HG02798 (cell line): Measurements from ENCODE around the gene CEACAM18.
"Not testable (repeated sequence)": the region's sequence is repeated elsewhere in the genome, so short reads cannot be mapped to it uniquely, and the experiment has no call there.

Experiments used
- ATAC-seq: cut with Tn5 transposase; IDR thresholded peaks from one replicate; pipeline ENCODE4 v1.9.1; 2021; ENCODE audit warnings: mild to moderate bottlenecking; ENCODE audit not compliant: unreplicated experiment, poor library complexity

CEACAM18 gene

GRCh38 chr19:51460164-51460992 lies 18.0 kb upstream of the CEACAM18 start:
- ATAC-seq: no peak

- ATAC-seq: no peak
Observed at GRCh38 chr19:51461723-51462161, 16.6 kb upstream of the CEACAM18 start.

- ATAC-seq: no peak
Observed at GRCh38 chr19:51462276-51462675, 16.1 kb upstream of the CEACAM18 start.

GRCh38 chr19:51462681-51463080 lies 15.7 kb upstream of the CEACAM18 start:
- ATAC-seq: no peak

GRCh38 chr19:51463976-51464581 lies 14.3 kb upstream of the CEACAM18 start:
- not testable (repeated sequence) for ATAC-seq

- ATAC-seq: no peak
Observed at GRCh38 chr19:51466723-51467122, 11.6 kb upstream of the CEACAM18 start.

GRCh38 chr19:51467864-51468544 lies 10.3 kb upstream of the CEACAM18 start:
- ATAC-seq: no peak

GRCh38 chr19:51468545-51468920 lies 9.8 kb upstream of the CEACAM18 start:
- ATAC-seq: no peak

GRCh38 chr19:51469162-51469561 lies 9.2 kb upstream of the CEACAM18 start:
- ATAC-seq: no peak

- no peak for ATAC-seq
Observed at GRCh38 chr19:51469629-51470028, 8.7 kb upstream of the CEACAM18 start.

GRCh38 chr19:51470966-51471365 lies 7.4 kb upstream of the CEACAM18 start:
- ATAC-seq: no peak

GRCh38 chr19:51471527-51471926 lies 6.8 kb upstream of the CEACAM18 start:
- no peak for ATAC-seq

GRCh38 chr19:51472607-51473006 lies 5.7 kb upstream of the CEACAM18 start:
- ATAC-seq: no peak

GRCh38 chr19:51473009-51473707 lies 5.2 kb upstream of the CEACAM18 start:
- no peak for ATAC-seq

- ATAC-seq: no peak
Observed at GRCh38 chr19:51476164-51476563, 2.2 kb upstream of the CEACAM18 start.

GRCh38 chr19:51477344-51477743 lies 995 bp upstream of the CEACAM18 start:
- no peak for ATAC-seq

GRCh38 chr19:51479531-51480331 lies 1.4 kb downstream of the CEACAM18 start:
- ATAC-seq: no peak

GRCh38 chr19:51480590-51480989 lies 2.3 kb downstream of the CEACAM18 start:
- ATAC-seq: no peak

- no peak for ATAC-seq
Observed at GRCh38 chr19:51485960-51486660, 7.8 kb downstream of the CEACAM18 start.
